GM21737 (cell line): ENCODE measurements around the gene DIDO1.
A peak's percentile ranks its signal among the peaks of the same experiment; 100 is the strongest.

Experiments used
- ATAC-seq: cut with Tn5 transposase; IDR thresholded peaks from one replicate; pipeline ENCODE4 v1.9.1; 2021; ENCODE audit warnings: mild to moderate bottlenecking, moderate library complexity; ENCODE audit not compliant: unreplicated experiment

The DIDO1 gene

GRCh38 chr20:62838128-62838891 is 88.0 kb downstream of the DIDO1 start:
- peak; percentile 60 for ATAC-seq

GRCh38 chr20:62837790-62838127 is 88.5 kb downstream of the DIDO1 start:
- peak; percentile 12 for ATAC-seq

- ATAC-seq, result no peak
These were observed 89.3 kb downstream of the DIDO1 start for GRCh38 chr20:62836967-62837490.

- no peak for ATAC-seq
These were observed 90.1 kb downstream of the DIDO1 start for GRCh38 chr20:62835931-62836861.

GRCh38 chr20:62834967-62835730 is 91.2 kb downstream of the DIDO1 start:
- no peak for ATAC-seq

GRCh38 chr20:62832951-62833391 is 93.3 kb downstream of the DIDO1 start:
- peak; percentile 16 for ATAC-seq

- peak; percentile 77 for ATAC-seq
These were observed 93.9 kb downstream of the DIDO1 start for GRCh38 chr20:62832212-62832922.

- no peak for ATAC-seq
These were observed 94.5 kb downstream of the DIDO1 start for GRCh38 chr20:62831854-62832211.

GRCh38 chr20:62831361-62831788 is 94.9 kb downstream of the DIDO1 start:
- ATAC-seq, result no peak

GRCh38 chr20:62830821-62831220 is 95.5 kb downstream of the DIDO1 start:
- no peak for ATAC-seq

GRCh38 chr20:62830251-62830650 is 96.1 kb downstream of the DIDO1 start:
- ATAC-seq, result no peak

GRCh38 chr20:62829231-62830230 is 96.8 kb downstream of the DIDO1 start:
- no peak for ATAC-seq

- no peak for ATAC-seq
These were observed 97.6 kb downstream of the DIDO1 start for GRCh38 chr20:62828511-62829230.

- no peak for ATAC-seq
These were observed 98.3 kb downstream of the DIDO1 start for GRCh38 chr20:62828051-62828450.
